Right kidney (tissue), 1 donor: Measurements from ENCODE around the gene BRI3.
"Not testable (repeated sequence)": the region's sequence is repeated elsewhere in the genome, so short reads cannot be mapped to it uniquely, and the experiment has no call there.

Experiments
- DNase-seq: peaks from one replicate; pipeline ENCODE4 v3.0.0-alpha.2; 2016

Gene BRI3

GRCh38 chr7:98309566-98309965 is 28.1 kb downstream of the BRI3 start:
- no peak for DNase-seq

GRCh38 chr7:98312201-98312600 is 30.7 kb downstream of the BRI3 start:
- no peak for DNase-seq

- DNase-seq, result no peak
These were observed 33.0 kb downstream of the BRI3 start for GRCh38 chr7:98314469-98314868.

DNA sequence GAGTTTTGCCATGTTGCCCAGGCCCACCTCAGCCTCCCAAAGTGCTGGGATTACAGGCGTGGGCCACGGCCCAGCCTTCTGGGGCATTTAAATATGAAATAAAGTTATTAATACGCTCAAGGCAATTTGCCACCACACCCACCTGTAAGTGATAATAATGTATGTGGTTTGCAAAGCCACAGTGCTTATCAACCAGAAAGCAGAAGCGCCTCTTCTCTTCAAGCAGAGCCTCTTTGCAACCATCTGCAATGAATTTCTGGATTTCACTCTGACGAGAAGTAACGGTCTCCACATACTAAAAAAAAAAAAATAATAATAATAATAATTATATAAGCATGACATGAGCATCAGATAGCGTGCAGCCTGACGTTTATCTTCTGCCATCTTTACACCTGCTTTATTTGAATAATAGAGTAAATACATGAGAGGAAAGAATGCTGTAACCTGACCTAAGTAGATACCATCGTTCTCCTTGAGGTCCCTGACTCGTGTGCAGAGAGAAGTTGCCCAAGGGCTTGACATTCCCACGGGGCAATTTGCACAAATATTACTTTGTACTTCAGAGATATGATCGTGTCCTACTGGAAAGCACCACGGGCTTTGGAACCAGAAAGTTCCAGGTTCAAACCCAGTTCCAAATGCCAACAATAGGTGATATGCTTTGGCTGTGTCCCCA is 34.0 kb downstream of the BRI3 start:
- no peak for DNase-seq

DNA sequence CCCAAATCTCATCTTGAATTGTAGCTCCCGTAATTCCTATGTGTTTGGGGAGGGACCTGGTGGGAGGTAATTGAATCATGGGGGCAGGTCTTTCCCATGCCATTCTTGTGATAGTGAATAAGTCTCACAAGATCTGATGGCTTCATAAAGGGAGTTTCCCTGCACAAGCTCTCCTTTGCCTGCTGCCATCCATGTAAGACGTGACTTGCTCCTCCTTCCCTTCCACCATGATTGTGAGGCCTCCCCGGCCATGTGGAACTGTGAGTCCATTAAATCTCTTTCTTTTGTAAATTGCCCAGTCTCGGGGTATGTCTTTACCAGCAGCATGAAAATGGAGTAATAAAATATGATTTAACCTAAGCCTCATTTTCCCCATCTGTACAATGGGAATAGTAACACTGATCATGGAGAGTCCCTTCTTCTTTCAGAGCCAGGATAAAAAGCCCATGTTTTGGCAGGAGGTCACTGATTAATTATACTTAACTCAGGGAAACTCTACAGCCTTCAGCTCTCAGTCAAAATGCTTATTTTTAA is 34.6 kb downstream of the BRI3 start:
- DNase-seq, result not testable (repeated sequence)

GRCh38 chr7:98317366-98318040 is 36.0 kb downstream of the BRI3 start:
- no peak for DNase-seq

- no peak for DNase-seq
These were observed 37.7 kb downstream of the BRI3 start for GRCh38 chr7:98319176-98319575.

DNA sequence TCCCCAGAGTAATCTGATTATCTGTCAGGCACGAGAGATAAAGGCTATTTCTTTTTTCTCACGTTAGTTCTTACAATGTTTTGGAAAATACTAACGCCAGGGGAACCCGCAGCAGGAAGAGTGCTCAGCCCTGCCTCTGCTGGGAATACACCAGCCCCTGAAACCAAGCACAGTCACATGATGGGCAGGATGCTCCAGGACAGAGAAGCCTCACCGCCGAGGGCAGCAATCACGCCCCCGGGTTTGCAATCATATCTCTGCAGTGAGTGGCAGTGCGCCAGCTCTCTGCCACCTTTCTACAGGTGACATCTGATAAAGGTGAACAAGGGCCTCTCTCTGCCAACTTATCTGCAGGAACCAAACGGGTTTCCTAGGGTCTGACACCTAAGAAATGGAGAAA is 39.8 kb downstream of the BRI3 start:
- no peak for DNase-seq

DNA sequence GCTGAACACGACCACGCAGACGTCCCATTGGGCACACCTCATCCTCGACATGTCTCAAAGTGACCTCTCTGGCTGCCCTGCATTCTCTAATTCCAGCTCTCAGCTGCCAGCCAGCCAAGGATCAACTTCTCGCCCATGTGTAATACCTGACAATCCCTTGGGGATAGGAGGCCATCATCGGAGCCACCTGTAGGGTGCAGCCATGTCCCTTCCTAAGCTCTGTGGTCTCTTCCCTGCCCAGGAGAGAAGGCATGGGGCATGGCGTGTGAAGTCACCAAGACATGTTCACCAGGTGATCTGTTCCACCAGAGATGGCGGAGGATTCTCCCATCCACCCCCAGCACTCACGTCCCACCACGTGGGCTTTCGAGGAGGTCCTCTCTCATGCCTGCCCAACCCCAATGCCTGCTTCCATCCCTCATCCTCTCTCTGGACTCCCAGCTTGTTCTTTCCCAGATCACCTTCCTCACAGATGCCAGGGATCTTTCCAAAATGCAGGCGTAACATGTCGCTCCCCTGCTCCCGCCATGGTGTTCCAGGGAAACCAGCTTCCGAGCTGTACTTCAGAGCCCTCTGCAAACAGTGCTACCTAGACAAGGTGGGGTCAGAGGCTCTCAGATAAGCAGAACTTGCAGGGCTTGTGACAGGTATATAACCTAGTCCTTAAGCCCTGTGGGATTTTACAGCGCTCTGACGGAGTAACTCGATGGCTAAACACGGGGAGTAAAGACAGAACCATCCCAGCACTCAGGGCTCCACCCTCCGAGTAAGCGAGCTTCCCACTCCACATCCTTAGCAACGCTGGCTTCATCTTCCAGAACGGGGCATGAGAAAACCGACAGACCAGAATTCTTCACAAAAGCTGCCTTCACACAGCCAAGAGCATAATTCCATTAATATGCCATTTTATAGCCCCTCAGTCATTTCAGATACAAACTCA is 41.1 kb downstream of the BRI3 start:
- no peak for DNase-seq

GRCh38 chr7:98323597-98324322 is 42.3 kb downstream of the BRI3 start:
- DNase-seq, result peak; percentile 20

DNA sequence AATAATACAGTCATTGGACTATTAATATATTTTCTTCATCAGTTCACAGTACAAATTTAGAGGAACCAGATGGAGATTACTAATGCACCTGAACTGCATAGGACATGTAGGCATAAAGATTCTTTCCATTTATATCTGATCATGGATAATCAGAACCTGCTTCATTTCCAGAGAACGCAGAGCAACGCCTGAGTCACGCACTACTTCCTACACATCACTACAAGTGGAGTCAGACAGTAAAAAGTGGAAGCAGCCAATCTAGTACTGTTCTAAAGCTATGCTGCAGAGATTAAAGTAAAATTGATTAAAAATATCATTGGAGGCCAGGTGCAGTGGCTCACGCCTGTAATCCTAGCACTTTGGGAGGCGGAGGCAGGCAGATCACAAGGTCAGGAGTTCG is 43.3 kb downstream of the BRI3 start:
- DNase-seq, result no peak

DNA sequence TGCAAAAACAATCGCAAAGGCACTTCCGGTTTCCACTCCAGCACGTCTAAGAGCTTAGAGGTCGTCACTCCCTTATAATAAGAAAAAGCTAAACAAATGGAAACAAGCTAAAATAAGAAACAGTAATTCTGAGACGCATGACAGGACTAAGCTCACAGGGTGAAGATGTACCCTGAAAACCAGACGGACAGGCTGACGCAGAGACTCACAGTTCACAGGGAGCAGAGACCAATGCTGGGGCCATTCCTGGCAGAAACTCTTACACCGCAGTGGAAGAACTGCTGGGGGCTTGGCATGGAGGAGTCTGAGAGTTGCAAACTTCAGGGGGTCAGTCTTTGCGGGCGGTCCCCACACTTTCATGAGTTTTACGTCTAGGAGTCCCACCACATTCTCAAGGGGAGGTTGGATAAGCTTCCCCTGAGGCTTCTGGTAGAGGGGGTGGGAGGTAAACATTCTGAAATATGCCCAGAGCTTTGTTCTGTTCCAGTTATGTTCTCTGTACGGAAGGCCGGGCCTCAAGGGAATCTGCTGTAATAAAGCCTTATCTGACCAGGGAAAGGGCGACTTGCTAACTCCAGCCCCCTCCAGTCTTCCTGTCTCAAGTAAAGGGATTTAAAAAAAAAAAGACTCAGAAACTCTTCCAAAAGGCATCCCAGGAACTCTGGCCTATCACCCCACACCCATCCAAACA is 47.8 kb downstream of the BRI3 start:
- no peak for DNase-seq

DNA sequence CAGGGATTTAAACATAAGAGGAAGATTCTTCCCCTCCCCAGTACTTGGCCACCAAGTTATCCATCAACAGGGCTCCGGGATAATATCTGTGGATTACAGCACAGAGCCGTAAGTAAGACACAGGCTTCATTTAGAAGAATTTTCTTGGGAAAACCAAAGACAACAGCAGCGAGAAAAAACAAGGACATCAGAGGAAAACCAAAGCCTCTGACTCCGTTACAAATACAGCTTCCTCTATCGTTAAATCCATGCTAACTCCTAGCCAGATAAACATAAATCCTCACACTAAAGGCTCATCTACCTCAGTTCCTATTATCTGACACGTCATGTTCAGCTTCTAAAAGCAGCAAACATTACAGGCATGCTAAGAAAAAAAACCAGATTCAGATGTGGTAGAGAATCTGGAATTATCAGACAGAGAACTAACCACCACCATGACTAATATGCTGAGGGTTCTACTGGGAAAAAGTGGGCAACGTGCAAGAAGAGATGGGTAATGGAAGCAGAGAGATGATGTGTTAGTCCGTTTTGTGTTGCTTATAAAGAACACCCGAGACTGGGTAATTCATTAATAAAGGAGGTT is 48.4 kb downstream of the BRI3 start:
- no peak for DNase-seq

- DNase-seq, result no peak
These were observed 49.5 kb downstream of the BRI3 start for GRCh38 chr7:98330926-98331529.

GRCh38 chr7:98334081-98334480 is 52.6 kb downstream of the BRI3 start:
- DNase-seq, result no peak

DNA sequence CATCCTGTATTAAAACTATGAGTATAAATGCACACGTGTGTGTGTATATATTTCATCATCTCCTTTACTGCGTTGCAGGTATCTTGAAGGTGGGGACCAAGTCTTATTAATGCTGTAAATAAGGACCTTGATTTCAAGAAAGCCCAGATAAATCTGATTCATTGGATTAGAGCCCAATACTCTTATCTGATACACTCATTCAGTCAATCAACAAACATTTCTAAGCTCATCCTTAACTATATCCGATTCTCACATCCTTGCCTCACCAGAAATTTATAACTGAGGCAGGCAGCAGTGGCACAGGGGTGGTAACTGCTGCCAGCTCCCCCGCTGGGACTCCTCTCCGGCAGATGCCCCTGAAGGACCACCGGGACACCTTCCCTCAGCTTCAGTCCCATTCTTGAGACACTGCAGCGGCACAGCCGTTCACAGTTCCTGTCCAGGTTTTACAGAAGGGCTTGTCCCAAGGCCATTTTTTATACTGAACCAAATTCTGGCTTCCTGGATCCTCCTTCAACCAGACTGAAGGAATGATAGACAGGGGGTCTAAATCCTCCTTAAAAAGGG is 54.0 kb downstream of the BRI3 start:
- DNase-seq, result no peak

GRCh38 chr7:98338441-98338840 is 57.0 kb downstream of the BRI3 start:
- no peak for DNase-seq

GRCh38 chr7:98339043-98339442 is 57.6 kb downstream of the BRI3 start:
- no peak for DNase-seq

DNA sequence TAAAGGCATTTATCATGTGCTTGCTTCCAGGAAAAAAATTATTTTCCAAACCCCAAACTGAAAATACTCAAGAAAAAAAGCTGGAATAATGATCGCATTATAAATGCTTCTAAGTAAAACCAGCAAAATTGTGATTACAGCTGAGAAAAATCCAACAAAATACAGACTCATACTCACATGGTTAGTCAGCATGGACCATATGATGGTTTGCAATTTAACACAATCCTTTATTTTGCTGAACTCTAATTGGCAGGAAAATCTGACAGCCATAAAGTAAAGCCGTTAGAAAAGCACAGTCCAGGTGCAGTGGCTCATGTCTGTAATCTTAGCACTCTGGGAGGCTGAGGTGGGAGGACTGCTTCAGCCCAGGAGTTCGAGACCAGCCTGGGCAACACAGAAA is 59.6 kb downstream of the BRI3 start:
- DNase-seq, result no peak
